ENCODE data around the gene RAB3D.

RAB3D gene

GRCh38 chr19:11273296-11273695 is 66.2 kb downstream of the RAB3D start:
- TF ChIP-seq FOXP2 (optimal IDR thresholded peaks at IDR 0.05; ENCODE audit: borderline replicate concordance, extremely low read depth, extremely low read length, insufficient read depth), result no peak
- no peak for TF ChIP-seq POLR2AphosphoS5 (IDR thresholded peaks at IDR 0.05; ENCODE audit: low read depth, low read length)
- no peak for TF ChIP-seq TAF1 (IDR thresholded peaks at IDR 0.05; ENCODE audit: borderline replicate concordance, insufficient read depth, low read length)
- no peak for TF ChIP-seq SIN3A (IDR thresholded peaks at IDR 0.05; ENCODE audit: borderline replicate concordance, insufficient read depth, low read length)
